Prostate gland (tissue), 2 donors: ENCODE measurements around the gene CENPQ. TPM values are rescaled to one million over a fixed set of nuclear protein-coding genes. Genes with fewer than 3 reads are reported as not detected.

Experiments
- DNase-seq: peaks from one replicate; pipeline ENCODE4 v3.0.0-alpha.2; 2019; ENCODE audit warnings: low spot score
- H3K27ac ChIP-seq, 2 donors: fragments of 200-600 bp; sonication (generic); 2 replicates each; pipeline ENCODE4 v1.5.1; 2017 to 2019
- H3K27me3 ChIP-seq: fragments of 200-600 bp; sonication (generic); replicated peaks from 2 replicates; pipeline ENCODE4 v1.5.1; 2019; ENCODE audit not compliant: insufficient read depth
- H3K36me3 ChIP-seq, 2 donors: fragments of 200-600 bp; sonication (generic); 1 replicate in 1 of 2; 2 replicates in 1 of 2; pipeline versions ENCODE4 v1.5.1 to v1.8.1; 2017 to 2019
- H3K4me1 ChIP-seq: fragments of 200-600 bp; sonication (generic); replicated peaks from 2 replicates; pipeline ENCODE4 v1.5.1; 2019
- H3K4me3 ChIP-seq, 2 donors: fragments of 200-600 bp; sonication (generic); 2 replicates each; pipeline ENCODE4 v1.5.1; 2017 to 2019
- H3K9me3 ChIP-seq: fragments of 200-600 bp; sonication (generic); 2 replicates; pipeline ENCODE4 v1.5.1; 2017
- POLR2A ChIP-seq: fragments of 450-650 bp; IDR thresholded peaks from one replicate; pipeline ENCODE4 v1.6.1; 2016; ENCODE audit warnings: antibody characterized with exemption, mild to moderate bottlenecking
- POLR2AphosphoS5 ChIP-seq: sonication (generic); formaldehyde crosslinking; IDR thresholded peaks from one replicate; pipeline ENCODE4 v1.6.1; 2017; ENCODE audit warnings: antibody characterized with exemption
- WGBS: methylation state at CpG from one replicate; pipeline ENCODE4 v1.1.5; 2018; 5-methylcytosine and 5-hydroxymethylcytosine counted together
- intact Hi-C: fragments of 100-400 bp; cut with DNase I; formaldehyde crosslinking; loops from one replicate; pipeline ENCODE4 v1.14.2; 2022
- total RNA-seq, 2 donors: library from RNA; depleted of rRNA; stranded (reverse); fragments of >200 nt; gene quantifications; one replicate each; pipeline ENCODE4 v1.1.0, GENCODE V29; 2016
- TF ChIP-seq, protein P1 (sequence below), 4 experiments: fragments of 200-600 bp in 2 of 4; fragments of 450-650 bp in 2 of 4; sonication (generic) in 2 of 4; IDR thresholded peaks; 1 replicate in 3 of 4; 2 replicates in 1 of 4; pipeline ENCODE4 v1.5.1; 2016 to 2019; ENCODE audit warnings: antibody characterized with exemption in 4 of 4, mild to moderate bottlenecking in 2 of 4, moderate library complexity in 2 of 4

The CENPQ gene
- total RNA-seq, 2 donors from 2014 or later: 3.5 to 3.8 TPM

GRCh38 chr6:49513153-49513989 is 50.2 kb downstream of the CENPQ start:
- 73% methylated on average over 2 of the region's 2 CpGs for WGBS
- TF ChIP-seq POLR2A: no peak
- TF ChIP-seq POLR2AphosphoS5: no peak
- Histone ChIP-seq H3K4me3 (no peak overlapping the region), H3K36me3 (no peaks in the 10 kb centered on the region), H3K4me1 (no peaks in the 10 kb centered on the region), H3K27me3 (no peaks in the 10 kb centered on the region), H3K27ac (no peak overlapping the region), H3K9me3 (no peaks in the 10 kb centered on the region)
- intact Hi-C loops: no loop called here
- DNase-seq: no peak

DNA sequence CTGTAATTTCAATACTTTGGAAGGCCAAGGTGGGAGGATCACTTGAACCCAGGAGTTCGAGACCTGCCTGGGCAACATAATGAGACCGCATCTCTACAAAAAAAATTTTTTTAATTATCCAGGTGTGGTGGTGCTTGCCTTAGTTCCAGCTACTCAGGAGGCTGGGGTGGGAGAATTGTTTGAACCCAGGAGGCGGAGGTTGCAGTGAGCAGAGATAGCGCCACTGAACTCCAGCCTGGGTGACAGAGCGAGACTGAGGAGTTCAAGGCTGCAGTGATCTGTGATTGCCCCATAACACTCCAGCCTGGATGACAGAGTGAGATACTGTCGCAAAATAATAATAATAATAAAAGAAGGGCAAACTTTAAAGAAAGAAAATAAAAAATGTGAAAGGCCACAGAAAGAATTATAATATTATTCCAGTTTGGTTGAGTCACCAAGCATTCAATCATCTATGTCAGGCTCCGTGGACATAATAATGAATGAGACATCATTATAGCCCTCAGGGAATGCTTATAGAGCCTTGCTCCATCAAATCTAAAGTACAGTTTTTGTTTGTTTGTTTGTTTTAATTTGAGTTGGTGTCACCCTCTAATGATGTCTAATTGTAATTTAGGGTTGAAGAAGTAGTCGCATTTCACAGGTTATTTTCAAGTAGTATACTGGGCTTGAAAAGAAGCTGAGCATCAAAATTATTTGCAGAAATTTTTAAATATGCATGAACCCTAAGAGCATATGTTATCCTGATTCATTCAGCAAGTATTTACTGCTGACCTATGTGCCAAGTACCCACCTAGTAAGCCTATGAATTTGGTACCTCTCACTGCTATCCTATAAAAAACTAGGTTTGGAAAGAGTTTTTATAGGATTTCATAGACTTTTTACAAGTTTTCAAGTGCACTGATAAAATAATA is 51.7 kb downstream of the CENPQ start:
- H3K4me1 ChIP-seq: no peaks in the 10 kb centered on the region
- H3K9me3 ChIP-seq: no peaks in the 10 kb centered on the region
- H3K36me3 ChIP-seq: no peaks in the 10 kb centered on the region
- no peak for DNase-seq
- no peak overlapping the region for H3K27ac ChIP-seq
- intact Hi-C loops: no loop called here
- no peak overlapping the region for H3K4me3 ChIP-seq
- TF ChIP-seq POLR2A: no peak
- no peaks in the 10 kb centered on the region for H3K27me3 ChIP-seq
- WGBS: 78% methylated on average over 8 of the region's 8 CpGs

- no peaks in the 10 kb centered on the region for H3K9me3 ChIP-seq
- no peaks in the 10 kb centered on the region for H3K36me3 ChIP-seq
- H3K27ac ChIP-seq: no peak overlapping the region
- WGBS: 48% methylated on average over 10 of the region's 10 CpGs
- intact Hi-C loops: no loop called here
- TF ChIP-seq POLR2AphosphoS5: no peak
- no peak for TF ChIP-seq POLR2A
- TF ChIP-seq, protein P1, sequence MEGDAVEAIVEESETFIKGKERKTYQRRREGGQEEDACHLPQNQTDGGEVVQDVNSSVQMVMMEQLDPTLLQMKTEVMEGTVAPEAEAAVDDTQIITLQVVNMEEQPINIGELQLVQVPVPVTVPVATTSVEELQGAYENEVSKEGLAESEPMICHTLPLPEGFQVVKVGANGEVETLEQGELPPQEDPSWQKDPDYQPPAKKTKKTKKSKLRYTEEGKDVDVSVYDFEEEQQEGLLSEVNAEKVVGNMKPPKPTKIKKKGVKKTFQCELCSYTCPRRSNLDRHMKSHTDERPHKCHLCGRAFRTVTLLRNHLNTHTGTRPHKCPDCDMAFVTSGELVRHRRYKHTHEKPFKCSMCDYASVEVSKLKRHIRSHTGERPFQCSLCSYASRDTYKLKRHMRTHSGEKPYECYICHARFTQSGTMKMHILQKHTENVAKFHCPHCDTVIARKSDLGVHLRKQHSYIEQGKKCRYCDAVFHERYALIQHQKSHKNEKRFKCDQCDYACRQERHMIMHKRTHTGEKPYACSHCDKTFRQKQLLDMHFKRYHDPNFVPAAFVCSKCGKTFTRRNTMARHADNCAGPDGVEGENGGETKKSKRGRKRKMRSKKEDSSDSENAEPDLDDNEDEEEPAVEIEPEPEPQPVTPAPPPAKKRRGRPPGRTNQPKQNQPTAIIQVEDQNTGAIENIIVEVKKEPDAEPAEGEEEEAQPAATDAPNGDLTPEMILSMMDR (IDR thresholded peaks at IDR 0.05): no peak
- DNase-seq: no peak
- H3K4me1 ChIP-seq: no peaks in the 10 kb centered on the region
- no peak overlapping the region for H3K4me3 ChIP-seq
- H3K27me3 ChIP-seq: no peaks in the 10 kb centered on the region
These were observed 52.4 kb downstream of the CENPQ start for GRCh38 chr6:49515485-49516146.

- Histone ChIP-seq H3K4me3 (no peak overlapping the region), H3K36me3 (no peaks in the 10 kb centered on the region), H3K27me3 (no peaks in the 10 kb centered on the region), H3K4me1 (no peaks in the 10 kb centered on the region), H3K27ac (no peak overlapping the region), H3K9me3 (no peaks in the 10 kb centered on the region)
- 93% methylated on average over 4 of the region's 4 CpGs for WGBS
- TF ChIP-seq POLR2A (no peak), POLR2AphosphoS5 (no peak)
- TF ChIP-seq, protein P1 (IDR thresholded peaks at IDR 0.05): no peak
- intact Hi-C loops: no loop called here
- no peak for DNase-seq
These were observed 53.0 kb downstream of the CENPQ start for GRCh38 chr6:49516147-49516505.

DNA sequence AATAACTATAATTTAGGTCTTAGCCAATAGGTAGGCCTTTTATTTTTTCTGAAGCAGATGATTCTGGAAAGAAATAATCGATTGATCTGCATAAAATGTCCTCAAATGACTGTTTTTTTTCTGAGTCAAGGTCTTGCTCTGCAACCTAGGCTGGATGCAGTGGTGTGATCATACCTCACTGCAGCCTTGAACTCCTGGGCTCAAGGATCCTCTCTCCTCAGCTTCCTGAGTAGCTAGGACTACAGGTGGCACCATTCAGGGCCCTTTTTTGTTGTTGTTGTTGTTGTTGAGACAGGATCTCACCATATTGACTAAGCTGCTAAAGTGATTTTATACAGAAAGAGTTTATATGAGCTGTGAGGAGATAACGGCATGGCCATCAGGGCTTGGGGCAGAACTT is 54.7 kb downstream of the CENPQ start:
- Histone ChIP-seq H3K4me1 (no peaks in the 10 kb centered on the region), H3K27me3 (no peaks in the 10 kb centered on the region), H3K27ac (no peak overlapping the region), H3K9me3 (no peaks in the 10 kb centered on the region), H3K4me3 (no peak overlapping the region), H3K36me3 (no peaks in the 10 kb centered on the region)
- intact Hi-C loops: no loop called here
- DNase-seq: no peak
- WGBS: 94% methylated on average over 2 of the region's 2 CpGs
- TF ChIP-seq POLR2AphosphoS5 (no peak), POLR2A (no peak)
- TF ChIP-seq, protein P1 (IDR thresholded peaks at IDR 0.05): no peak
